Effector memory CD4-positive, alpha-beta T cell (primary cell): Measurements from ENCODE around the gene KCNS3.

Experiments used
- DNase-seq, 3 donors: peaks; one replicate each; pipeline ENCODE4 v3.0.0-alpha.2; 2020
- H3K27ac ChIP-seq: 2 replicates; pipeline ENCODE4 v1.7.0; 2013; ENCODE audit warnings: mild to moderate bottlenecking, low read length, moderate library complexity; ENCODE audit not compliant: insufficient read depth, poor library complexity, severe bottlenecking
- H3K27me3 ChIP-seq: replicated peaks from 2 replicates; pipeline ENCODE4 v1.7.0; 2013; ENCODE audit warnings: mild to moderate bottlenecking, low read length; ENCODE audit not compliant: insufficient read depth, control insufficient read depth, poor library complexity, severe bottlenecking
- H3K36me3 ChIP-seq: 2 replicates; pipeline ENCODE4 v1.7.0; 2013; ENCODE audit warnings: mild to moderate bottlenecking, low read length, moderate library complexity; ENCODE audit not compliant: control insufficient read depth, insufficient read depth
- H3K4me1 ChIP-seq: 2 replicates; pipeline ENCODE4 v1.7.0; 2013; ENCODE audit warnings: low read length, mild to moderate bottlenecking; ENCODE audit not compliant: control insufficient read depth, insufficient read depth, poor library complexity, severe bottlenecking
- H3K4me3 ChIP-seq: 2 replicates; pipeline ENCODE4 v1.7.0; 2013; ENCODE audit warnings: low read length, low read depth, mild to moderate bottlenecking; ENCODE audit not compliant: insufficient read depth, poor library complexity, severe bottlenecking
- H3K9me3 ChIP-seq: 2 replicates; pipeline ENCODE4 v1.7.0; 2013; ENCODE audit warnings: mild to moderate bottlenecking, low read length, moderate library complexity; ENCODE audit not compliant: control insufficient read depth

The KCNS3 gene

DNA sequence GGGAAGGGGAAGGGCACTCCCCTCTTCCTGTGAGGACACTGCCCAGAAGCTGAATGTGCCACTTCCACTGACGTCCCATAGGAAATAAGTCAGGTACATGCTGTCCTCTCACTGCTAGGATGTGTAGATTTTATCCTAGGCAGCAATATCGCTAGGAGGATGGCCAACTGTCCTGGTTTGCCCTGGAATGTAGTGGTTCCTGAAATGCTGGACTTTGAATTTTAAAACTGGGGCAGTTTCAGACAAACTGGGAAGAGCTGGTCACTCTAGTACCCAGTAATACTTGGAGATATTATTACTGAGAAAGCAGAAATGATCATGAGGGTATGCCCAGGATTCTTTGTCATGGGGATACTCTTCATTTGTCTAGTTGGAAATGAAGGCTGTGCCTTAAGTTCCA lies 5.4 kb upstream of the KCNS3 start:
- peaks cover 8% of the 10 kb centered on the region for H3K27me3 ChIP-seq
- H3K9me3 ChIP-seq: no peaks in the 10 kb centered on the region
- H3K4me3 ChIP-seq: no peak overlapping the region
- DNase-seq: no peak
- no peak overlapping the region for H3K27ac ChIP-seq
- H3K36me3 ChIP-seq: no peaks in the 10 kb centered on the region
- H3K4me1 ChIP-seq: no peaks in the 10 kb centered on the region

DNA sequence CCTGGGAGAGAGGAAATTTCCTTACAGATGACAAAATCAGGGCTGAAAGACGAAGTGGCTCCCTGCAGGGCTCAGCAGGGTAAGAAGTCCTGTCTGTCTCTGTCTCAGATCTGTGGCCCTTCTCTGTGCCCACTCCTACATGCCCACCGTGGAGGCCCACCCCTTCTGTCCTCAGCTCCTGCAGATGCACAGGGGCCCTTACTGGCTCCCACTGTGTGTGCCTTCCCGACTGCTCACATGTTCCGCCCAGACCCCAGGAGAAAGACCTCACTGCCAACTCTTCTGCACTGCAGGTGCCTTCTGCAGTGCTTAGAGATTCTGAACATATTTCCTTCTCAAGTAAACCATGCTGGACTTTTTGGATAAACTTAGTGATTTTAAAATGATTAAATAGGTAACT lies 1.9 kb upstream of the KCNS3 start:
- Histone ChIP-seq H3K27me3 (peaks cover 14% of the 10 kb centered on the region), H3K27ac (no peak overlapping the region), H3K4me3 (no peak overlapping the region), H3K36me3 (no peaks in the 10 kb centered on the region), H3K9me3 (no peaks in the 10 kb centered on the region), H3K4me1 (peaks cover 7% of the 10 kb centered on the region)
- no peak for DNase-seq

DNA sequence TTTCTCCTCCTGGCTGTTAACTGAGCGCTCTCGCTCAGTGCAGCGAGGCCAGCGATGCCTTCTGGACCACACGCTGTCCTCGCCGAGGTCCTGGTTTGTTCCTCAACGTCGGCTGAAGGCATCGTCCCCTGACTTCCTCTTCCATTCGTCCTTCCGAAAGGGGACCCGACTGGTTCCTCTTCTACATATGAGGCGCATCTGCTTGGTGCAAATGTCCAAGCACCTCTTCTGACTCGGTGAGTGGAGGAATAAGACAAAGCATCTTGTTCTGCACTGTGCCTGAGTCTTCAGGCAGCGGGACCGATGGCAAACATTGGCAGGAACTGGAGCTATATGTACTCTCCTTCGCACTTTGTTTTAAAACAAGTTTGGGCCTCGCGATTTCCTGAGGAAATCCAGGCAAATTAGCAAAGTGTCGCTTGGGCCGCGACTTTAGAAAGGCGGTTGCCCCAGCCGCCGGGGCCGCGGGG lies 621 bp upstream of the KCNS3 start:
- Histone ChIP-seq H3K27ac (no peak overlapping the region), H3K27me3 (peaks cover 15% of the 10 kb centered on the region)

DNA sequence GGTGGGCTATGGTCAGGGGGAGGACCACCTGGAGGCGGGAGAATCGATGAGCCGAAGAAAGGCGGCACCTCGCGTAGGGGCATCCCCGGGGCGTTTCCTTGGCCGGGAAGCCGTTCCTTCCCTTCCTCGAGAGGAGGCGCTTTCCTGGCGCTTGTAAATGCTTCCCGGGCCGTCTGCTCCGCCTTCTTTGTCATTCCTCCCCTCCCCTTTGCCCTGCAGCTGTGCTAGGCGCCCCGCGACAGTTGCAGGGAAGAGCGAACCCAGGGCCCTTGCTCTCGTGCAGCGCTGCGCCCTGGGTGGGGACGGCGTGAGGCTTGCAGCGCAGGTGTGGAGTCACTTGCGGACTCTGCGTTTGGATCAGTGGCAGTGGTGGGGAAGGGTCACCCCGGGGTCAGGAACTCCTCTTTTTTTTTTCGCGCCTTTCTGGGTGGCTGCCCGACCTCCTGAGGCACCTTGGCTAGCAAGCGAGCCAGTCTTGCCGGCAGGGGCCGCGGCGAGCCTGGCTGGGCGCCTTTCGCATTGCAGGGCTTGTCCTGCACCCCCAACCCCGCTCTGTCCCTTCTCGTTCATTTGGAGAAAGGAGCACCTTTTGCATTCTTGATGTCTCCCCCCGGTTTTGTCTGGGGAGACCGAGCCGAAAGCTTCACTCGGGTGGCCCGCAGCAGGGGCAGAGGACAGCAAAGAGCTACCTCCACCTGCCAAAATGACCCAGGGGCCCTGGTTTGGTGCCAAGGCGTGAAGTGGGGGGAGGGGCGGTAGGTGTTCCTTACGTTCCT lies 858 bp downstream of the KCNS3 start:
- no peak overlapping the region for H3K4me3 ChIP-seq
- peaks cover 7% of the 10 kb centered on the region for H3K4me1 ChIP-seq
- no peaks in the 10 kb centered on the region for H3K9me3 ChIP-seq
- H3K36me3 ChIP-seq: no peaks in the 10 kb centered on the region
- H3K27ac ChIP-seq: no peak overlapping the region
- no peak for DNase-seq
- H3K27me3 ChIP-seq: peaks cover 15% of the 10 kb centered on the region

More for the DNA sequence above, 621 bp upstream of the KCNS3 start:
- peak overlapping the region; percentile 23 for H3K4me3 ChIP-seq
- DNase-seq: no peak
- no peaks in the 10 kb centered on the region for H3K36me3 ChIP-seq
- H3K9me3 ChIP-seq: no peaks in the 10 kb centered on the region
- peaks cover 7% of the 10 kb centered on the region for H3K4me1 ChIP-seq

DNA sequence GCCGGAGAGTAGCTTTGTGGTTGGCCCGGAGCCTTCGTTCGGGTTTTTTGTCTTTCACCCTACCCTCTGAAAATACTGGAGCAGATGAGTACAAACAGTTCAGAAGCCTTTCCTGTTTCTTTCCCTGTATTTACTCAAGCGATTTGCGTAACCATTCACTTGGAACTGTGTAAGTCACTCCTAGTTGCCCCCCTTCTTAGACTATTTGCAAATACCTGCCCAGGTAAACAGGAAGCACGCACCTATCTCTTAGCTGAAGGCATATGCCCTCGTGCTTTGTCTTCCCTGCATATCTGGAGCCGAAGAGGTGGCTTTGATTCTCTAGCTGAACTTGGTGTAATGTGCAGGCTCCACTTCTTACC lies 1.4 kb downstream of the KCNS3 start:
- Histone ChIP-seq H3K4me3 (no peak overlapping the region), H3K9me3 (no peaks in the 10 kb centered on the region), H3K36me3 (no peaks in the 10 kb centered on the region), H3K4me1 (peaks cover 7% of the 10 kb centered on the region), H3K27me3 (peaks cover 15% of the 10 kb centered on the region), H3K27ac (no peak overlapping the region)
- no peak for DNase-seq

DNA sequence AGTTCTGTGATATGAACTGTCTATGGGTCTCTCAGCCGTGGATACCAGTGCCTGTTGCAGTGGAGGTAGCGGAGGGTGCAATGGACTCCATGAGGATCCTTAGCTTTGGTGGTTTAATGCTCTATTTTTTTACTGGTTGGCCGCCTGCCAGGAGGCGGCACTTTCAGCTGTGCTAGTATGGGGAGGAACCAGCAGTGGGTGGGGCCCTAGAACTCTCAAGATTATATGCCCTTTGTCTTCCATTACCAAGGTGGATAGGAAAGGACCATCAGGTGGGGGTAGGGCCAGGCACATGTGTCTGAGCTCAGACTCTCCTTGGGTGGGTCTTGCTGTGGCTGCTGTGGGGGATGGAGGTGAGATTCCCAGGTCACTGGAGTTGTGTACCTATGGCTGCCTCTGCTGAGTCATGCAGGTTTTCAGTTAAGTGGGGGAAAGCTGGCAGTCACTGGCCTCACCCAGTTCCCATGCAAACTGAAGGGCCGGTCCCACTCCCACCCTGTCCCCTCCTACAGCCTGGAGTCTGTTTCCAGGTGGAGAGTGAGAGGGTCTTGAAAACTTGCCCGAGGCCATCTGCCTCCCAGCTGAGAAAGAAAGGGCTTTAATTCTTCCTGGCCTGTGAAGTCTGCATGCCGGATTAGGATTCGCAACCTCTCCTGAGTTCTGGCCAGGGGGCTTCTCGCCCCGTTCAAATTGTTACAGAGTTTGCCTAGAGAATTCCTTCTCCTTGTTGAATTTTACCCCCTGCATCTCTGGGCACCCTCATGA lies 14.5 kb downstream of the KCNS3 start:
- Histone ChIP-seq H3K36me3 (no peaks in the 10 kb centered on the region), H3K4me3 (no peak overlapping the region), H3K9me3 (no peaks in the 10 kb centered on the region), H3K27me3 (no peaks in the 10 kb centered on the region), H3K4me1 (no peaks in the 10 kb centered on the region), H3K27ac (no peak overlapping the region)
- no peak for DNase-seq

DNA sequence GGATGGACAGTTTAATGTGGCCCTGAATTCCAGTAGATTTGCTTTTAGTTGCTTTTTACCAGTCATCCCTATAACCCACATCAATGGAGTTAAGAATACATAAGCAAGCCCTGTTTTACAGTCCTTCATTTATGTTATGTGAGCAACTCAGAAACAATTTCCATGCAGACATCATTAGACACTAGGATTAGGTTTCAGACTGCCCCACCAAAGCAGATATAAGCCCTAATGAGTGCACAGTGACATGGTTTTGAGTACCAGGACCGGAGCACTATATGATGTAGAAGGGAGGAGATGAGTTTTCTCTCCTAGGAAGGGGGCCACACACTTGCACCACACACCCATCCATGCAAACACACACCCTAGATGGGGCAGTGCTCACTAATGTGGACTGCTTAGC lies 15.5 kb downstream of the KCNS3 start:
- H3K27ac ChIP-seq: no peak overlapping the region
- H3K9me3 ChIP-seq: no peaks in the 10 kb centered on the region
- no peaks in the 10 kb centered on the region for H3K27me3 ChIP-seq
- H3K4me3 ChIP-seq: no peak overlapping the region
- no peaks in the 10 kb centered on the region for H3K36me3 ChIP-seq
- DNase-seq: no peak
- no peaks in the 10 kb centered on the region for H3K4me1 ChIP-seq

DNA sequence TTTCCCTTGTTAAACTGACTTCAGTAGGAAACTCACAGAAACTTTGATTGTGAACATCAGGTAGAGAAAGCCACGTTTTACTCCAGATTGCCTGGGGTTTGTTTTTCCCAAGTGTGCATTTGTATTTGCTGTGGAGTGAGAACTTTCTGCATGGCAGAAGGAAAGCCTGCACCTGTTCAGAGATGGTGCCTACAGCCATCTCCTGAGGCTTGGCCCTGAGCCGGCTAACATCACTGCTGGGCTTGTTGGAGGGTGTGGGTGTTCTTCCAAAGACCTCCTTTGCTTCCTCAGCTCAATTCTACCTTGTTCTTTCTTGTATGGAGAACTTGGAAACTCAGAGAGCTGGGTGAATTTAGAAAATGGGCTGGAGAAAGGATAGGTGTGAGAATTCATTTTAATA lies 16.1 kb downstream of the KCNS3 start:
- Histone ChIP-seq H3K4me3 (no peak overlapping the region), H3K36me3 (no peaks in the 10 kb centered on the region), H3K27me3 (no peaks in the 10 kb centered on the region), H3K9me3 (no peaks in the 10 kb centered on the region), H3K4me1 (no peaks in the 10 kb centered on the region), H3K27ac (no peak overlapping the region)
- no peak for DNase-seq

DNA sequence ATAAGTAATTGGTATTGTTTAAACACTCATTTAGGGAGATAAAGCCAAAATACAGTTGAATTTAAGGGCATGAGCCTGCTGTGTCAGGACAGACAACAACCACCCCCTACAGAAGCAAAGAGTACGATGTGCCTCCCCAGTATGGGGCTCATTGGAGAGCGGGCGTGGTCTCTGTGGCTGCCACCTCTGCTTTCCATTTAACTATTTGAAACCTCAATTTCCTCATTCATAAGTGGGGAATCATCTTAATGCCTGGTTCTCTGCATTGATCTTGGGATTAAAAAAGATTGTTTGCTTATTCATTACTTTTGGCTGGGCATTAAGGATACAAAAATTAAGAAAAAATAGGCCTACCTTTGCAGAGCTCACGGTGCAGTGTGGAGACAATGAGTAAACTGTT lies 21.4 kb downstream of the KCNS3 start:
- H3K9me3 ChIP-seq: no peaks in the 10 kb centered on the region
- DNase-seq: no peak
- H3K4me1 ChIP-seq: no peaks in the 10 kb centered on the region
- H3K36me3 ChIP-seq: no peaks in the 10 kb centered on the region
- no peak overlapping the region for H3K27ac ChIP-seq
- no peaks in the 10 kb centered on the region for H3K27me3 ChIP-seq
- H3K4me3 ChIP-seq: no peak overlapping the region

DNA sequence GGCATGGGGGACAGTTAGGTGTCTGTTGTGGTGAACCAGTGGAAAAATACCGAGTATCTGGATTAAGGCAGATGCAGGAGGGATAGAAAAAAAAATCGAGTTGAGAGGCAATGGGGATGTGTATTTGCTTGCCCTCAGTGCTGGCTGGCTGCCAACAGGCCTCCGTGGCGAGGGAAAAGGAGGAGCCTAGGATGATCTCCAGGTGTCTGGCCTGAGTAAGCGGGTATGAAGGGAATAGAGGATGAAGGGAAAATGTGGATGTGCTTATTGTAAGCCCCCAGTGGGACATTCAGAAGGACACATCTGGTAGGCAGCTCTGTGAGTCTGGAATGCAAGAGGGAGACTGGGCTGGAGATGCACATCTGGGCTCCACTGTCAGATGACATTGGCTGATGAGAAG lies 22.8 kb downstream of the KCNS3 start:
- DNase-seq: no peak
- no peaks in the 10 kb centered on the region for H3K9me3 ChIP-seq

More for the DNA sequence above, 22.8 kb downstream of the KCNS3 start:
- Histone ChIP-seq H3K27ac (no peak overlapping the region), H3K36me3 (no peaks in the 10 kb centered on the region), H3K4me3 (no peak overlapping the region), H3K4me1 (no peaks in the 10 kb centered on the region), H3K27me3 (no peaks in the 10 kb centered on the region)
